Measurements from ENCODE around the gene NHLH1.

GRCh38 chr1:160342526-160342925 is 24.3 kb upstream of the NHLH1 start:
- TF ChIP-seq CTCF (IDR thresholded peaks at IDR 0.05) (no peak), EZH2 (IDR thresholded peaks at IDR 0.05; ENCODE audit: borderline replicate concordance, insufficient read depth, low read depth, low read length, poor library complexity, severe bottlenecking) (no peak)

Data from B cell (primary cell).